T-helper 1 cell treated with Interleukin-12 subunit alpha and Interleukin-12 subunit beta and Interleukin-4 antibody, amounts not matched to agents 30 μg/mL and 1 μg/mL, for 36 hours (primary cell): ENCODE measurements around the gene CFAP92.
A peak's percentile ranks its signal among the peaks of the same experiment; 100 is the strongest.
"Not testable (repeated sequence)": the region's sequence is repeated elsewhere in the genome, so short reads cannot be mapped to it uniquely, and the experiment has no call there.

Source experiments
- H3K27ac Mint-ChIP-seq: one replicate; pipeline ENCODE4 v1.8.0; 2021; ENCODE audit warnings: mild to moderate bottlenecking, mixed read lengths
- H3K27me3 Mint-ChIP-seq: one replicate; pipeline ENCODE4 v1.8.0; 2021; ENCODE audit warnings: low read depth, mixed read lengths
- H3K36me3 Mint-ChIP-seq: one replicate; pipeline ENCODE4 v1.8.0; 2021; ENCODE audit warnings: low read depth, mixed read lengths
- H3K4me1 Mint-ChIP-seq: one replicate; pipeline ENCODE4 v1.8.0; 2021; ENCODE audit warnings: low read depth, mixed read lengths
- H3K4me3 Mint-ChIP-seq: one replicate; pipeline ENCODE4 v1.8.0; 2021; ENCODE audit warnings: mild to moderate bottlenecking, moderate library complexity, mixed read lengths
- H3K9me3 Mint-ChIP-seq: one replicate; pipeline ENCODE4 v1.8.0; 2021; ENCODE audit warnings: mixed read lengths

CFAP92 gene

GRCh38 chr3:128878011-128878457 lies 115.8 kb downstream of the CFAP92 start:
- Mint-ChIP-seq H3K4me3 (peak overlapping the region; percentile 89), H3K4me1 (peaks cover 47% of the 10 kb centered on the region), H3K9me3 (no peaks in the 10 kb centered on the region), H3K36me3 (peaks cover 11% of the 10 kb centered on the region), H3K27ac (peak overlapping the region; percentile 92), H3K27me3 (peaks cover 2% of the 10 kb centered on the region)

- Mint-ChIP-seq H3K36me3 (peaks cover 4% of the 10 kb centered on the region), H3K27me3 (peaks cover 2% of the 10 kb centered on the region), H3K9me3 (no peaks in the 10 kb centered on the region), H3K27ac (no peak overlapping the region), H3K4me1 (peaks cover 30% of the 10 kb centered on the region), H3K4me3 (no peak overlapping the region)
Observed at GRCh38 chr3:128875556-128876120, 118.2 kb downstream of the CFAP92 start.

- Mint-ChIP-seq H3K4me3 (no peak overlapping the region), H3K27me3 (peaks cover 2% of the 10 kb centered on the region), H3K27ac (no peak overlapping the region), H3K36me3 (peaks cover 4% of the 10 kb centered on the region), H3K9me3 (no peaks in the 10 kb centered on the region), H3K4me1 (peaks cover 22% of the 10 kb centered on the region)
Observed at GRCh38 chr3:128874481-128875180, 119.2 kb downstream of the CFAP92 start.

- peaks cover 17% of the 10 kb centered on the region for H3K4me1 Mint-ChIP-seq
- H3K27ac Mint-ChIP-seq = no peak overlapping the region
- H3K9me3 Mint-ChIP-seq = no peaks in the 10 kb centered on the region
- no peak overlapping the region for H3K4me3 Mint-ChIP-seq
- H3K36me3 Mint-ChIP-seq = peaks cover 4% of the 10 kb centered on the region
- H3K27me3 Mint-ChIP-seq = peaks cover 2% of the 10 kb centered on the region
Observed at GRCh38 chr3:128873244-128874022, 120.4 kb downstream of the CFAP92 start.

GRCh38 chr3:128872744-128873143 lies 121.1 kb downstream of the CFAP92 start:
- Mint-ChIP-seq H3K4me3 (no peak overlapping the region), H3K4me1 (peaks cover 12% of the 10 kb centered on the region), H3K27ac (no peak overlapping the region), H3K27me3 (peaks cover 2% of the 10 kb centered on the region), H3K36me3 (peaks cover 2% of the 10 kb centered on the region), H3K9me3 (no peaks in the 10 kb centered on the region)

GRCh38 chr3:128872282-128872681 lies 121.6 kb downstream of the CFAP92 start:
- Mint-ChIP-seq H3K27ac (no peak overlapping the region), H3K4me1 (peaks cover 12% of the 10 kb centered on the region), H3K9me3 (no peaks in the 10 kb centered on the region), H3K4me3 (no peak overlapping the region), H3K36me3 (no peaks in the 10 kb centered on the region), H3K27me3 (peaks cover 2% of the 10 kb centered on the region)

- no peaks in the 10 kb centered on the region for H3K36me3 Mint-ChIP-seq
- peaks cover 2% of the 10 kb centered on the region for H3K4me1 Mint-ChIP-seq
- H3K9me3 Mint-ChIP-seq = no peaks in the 10 kb centered on the region
- no peak overlapping the region for H3K27ac Mint-ChIP-seq
- peaks cover under 1% of the 10 kb centered on the region for H3K27me3 Mint-ChIP-seq
- no peak overlapping the region for H3K4me3 Mint-ChIP-seq
Observed at GRCh38 chr3:128870347-128870746, 123.5 kb downstream of the CFAP92 start.

- H3K9me3 Mint-ChIP-seq = no peaks in the 10 kb centered on the region
- no peak overlapping the region for H3K4me3 Mint-ChIP-seq
Observed at GRCh38 chr3:128867200-128868125, 126.4 kb downstream of the CFAP92 start.

GRCh38 chr3:128864849-128865804 lies 128.7 kb downstream of the CFAP92 start:
- H3K9me3 Mint-ChIP-seq = peaks cover 16% of the 10 kb centered on the region
- H3K36me3 Mint-ChIP-seq, H3K4me1 Mint-ChIP-seq, H3K27me3 Mint-ChIP-seq, H3K27ac Mint-ChIP-seq, H3K4me3 Mint-ChIP-seq: not testable (repeated sequence)

More at GRCh38 chr3:128867200-128868125, 126.4 kb downstream of the CFAP92 start:
- H3K27me3 Mint-ChIP-seq = no peaks in the 10 kb centered on the region
- H3K27ac Mint-ChIP-seq = no peak overlapping the region
- peaks cover 2% of the 10 kb centered on the region for H3K36me3 Mint-ChIP-seq
- peaks cover 2% of the 10 kb centered on the region for H3K4me1 Mint-ChIP-seq

GRCh38 chr3:128864351-128864811 lies 129.5 kb downstream of the CFAP92 start:
- Mint-ChIP-seq H3K36me3 (peaks cover 5% of the 10 kb centered on the region), H3K27ac (no peak overlapping the region), H3K4me1 (peaks cover 2% of the 10 kb centered on the region), H3K9me3 (peaks cover 23% of the 10 kb centered on the region), H3K27me3 (no peaks in the 10 kb centered on the region), H3K4me3 (no peak overlapping the region)

- peaks cover 31% of the 10 kb centered on the region for H3K9me3 Mint-ChIP-seq
- H3K4me3 Mint-ChIP-seq = no peak overlapping the region
- H3K27me3 Mint-ChIP-seq = no peaks in the 10 kb centered on the region
- H3K4me1 Mint-ChIP-seq = peaks cover 2% of the 10 kb centered on the region
- H3K36me3 Mint-ChIP-seq = peaks cover 9% of the 10 kb centered on the region
- no peak overlapping the region for H3K27ac Mint-ChIP-seq
Observed at GRCh38 chr3:128863560-128863959, 130.3 kb downstream of the CFAP92 start.

- Mint-ChIP-seq H3K27me3 (no peaks in the 10 kb centered on the region), H3K4me1 (no peaks in the 10 kb centered on the region), H3K36me3 (peaks cover 12% of the 10 kb centered on the region), H3K9me3 (peaks cover 46% of the 10 kb centered on the region), H3K4me3 (no peak overlapping the region), H3K27ac (no peak overlapping the region)
Observed at GRCh38 chr3:128861491-128861890, 132.4 kb downstream of the CFAP92 start.
